ACHN (cell line): Measurements from ENCODE around the gene KCNA3.

ENCODE experiments used
- DNase-seq: peaks from one replicate; pipeline ENCODE4 v3.0.0-alpha.2; 2015
- in situ Hi-C: cut with HindIII; loops from 2 replicates; pipeline ENCODE4 v1.10.0; 2017; ENCODE audit warnings: low sequenced_read_pairs, low pct_ligation_motif_present, low pct_unique_long_range_greater_than_20kb

Gene KCNA3

GRCh38 chr1:110674337-110675059 lies at the start of gene KCNA3:
Gene KCNA3, minus strand, starts transcription at chr1:110674940. Its CDS starts 131 bp downstream, at chr1:110674809.
- no peak for DNase-seq
- in situ Hi-C loops = no loop called here

GRCh38 chr1:110722807-110723206 lies 48.1 kb upstream of the KCNA3 start:
- in situ Hi-C loops = no loop called here
- DNase-seq = no peak

- in situ Hi-C loops = no loop called here
- no peak for DNase-seq
These were observed 45.2 kb upstream of the KCNA3 start for GRCh38 chr1:110719908-110720307.

GRCh38 chr1:110718452-110718851 lies 43.7 kb upstream of the KCNA3 start:
- DNase-seq = no peak
- in situ Hi-C loops = no loop called here

GRCh38 chr1:110717179-110717578 lies 42.4 kb upstream of the KCNA3 start:
- in situ Hi-C loops = no loop called here
- no peak for DNase-seq

- DNase-seq = no peak
- in situ Hi-C loops = no loop called here
These were observed 39.7 kb upstream of the KCNA3 start for GRCh38 chr1:110714374-110714995.

- no peak for DNase-seq
- in situ Hi-C loops = no loop called here
These were observed 38.5 kb upstream of the KCNA3 start for GRCh38 chr1:110713221-110713620.

GRCh38 chr1:110710314-110710713 lies 35.6 kb upstream of the KCNA3 start:
- DNase-seq = no peak

GRCh38 chr1:110708974-110709440 lies 34.3 kb upstream of the KCNA3 start:
- in situ Hi-C loops = no loop called here
- no peak for DNase-seq

More at GRCh38 chr1:110710314-110710713, 35.6 kb upstream of the KCNA3 start:
- in situ Hi-C loops = no loop called here

GRCh38 chr1:110707232-110707631 lies 32.5 kb upstream of the KCNA3 start:
- in situ Hi-C loops = no loop called here
- no peak for DNase-seq

GRCh38 chr1:110706621-110707020 lies 31.9 kb upstream of the KCNA3 start:
- in situ Hi-C loops = no loop called here
- DNase-seq = no peak

- in situ Hi-C loops = no loop called here
- no peak for DNase-seq
These were observed 27.5 kb upstream of the KCNA3 start for GRCh38 chr1:110702260-110702659.

GRCh38 chr1:110700767-110701166 lies 26.0 kb upstream of the KCNA3 start:
- in situ Hi-C loops = no loop called here
- no peak for DNase-seq

- no peak for DNase-seq
- in situ Hi-C loops = no loop called here
These were observed 22.9 kb upstream of the KCNA3 start for GRCh38 chr1:110697606-110698005.

GRCh38 chr1:110696818-110697217 lies 22.1 kb upstream of the KCNA3 start:
- no peak for DNase-seq
- in situ Hi-C loops = no loop called here

GRCh38 chr1:110690709-110691365 lies 16.1 kb upstream of the KCNA3 start:
- no peak for DNase-seq
- in situ Hi-C loops = no loop called here

GRCh38 chr1:110689868-110690267 lies 15.1 kb upstream of the KCNA3 start:
- in situ Hi-C loops = no loop called here

GRCh38 chr1:110688514-110688913 lies 13.8 kb upstream of the KCNA3 start:
- in situ Hi-C loops = no loop called here
- DNase-seq = no peak

More at GRCh38 chr1:110689868-110690267, 15.1 kb upstream of the KCNA3 start:
- no peak for DNase-seq

GRCh38 chr1:110687250-110687649 lies 12.5 kb upstream of the KCNA3 start:
- no peak for DNase-seq
- in situ Hi-C loops = no loop called here

GRCh38 chr1:110686188-110686587 lies 11.4 kb upstream of the KCNA3 start:
- no peak for DNase-seq
- in situ Hi-C loops = no loop called here
